Kidney tubule cell (primary cell): ENCODE measurements around the gene DYNC1I1.

Source experiments
- DNase-seq: peaks from one replicate; pipeline ENCODE4 v3.0.0-alpha.2; 2018; ENCODE audit warnings: low spot score

The DYNC1I1 gene

DNA sequence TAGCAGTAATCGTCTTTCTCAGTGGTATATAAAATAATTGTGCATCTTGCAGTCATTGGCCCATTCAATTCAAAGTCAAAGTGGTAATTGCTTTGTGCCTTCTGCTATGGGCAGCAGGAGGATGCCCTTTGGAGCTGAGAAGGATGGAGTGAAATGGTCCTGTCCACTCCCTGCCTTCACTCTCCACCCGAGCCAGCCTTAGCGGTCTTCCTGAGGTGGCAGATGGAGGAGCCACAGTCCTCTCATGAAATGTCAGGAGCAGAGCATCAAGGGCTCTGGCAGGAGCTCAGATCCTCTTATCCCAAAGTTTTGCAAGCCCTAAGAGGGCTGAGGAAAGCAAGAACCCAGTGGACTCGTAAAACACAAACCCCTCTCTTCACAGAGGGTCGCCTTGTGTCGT, 199.4 kb downstream of the DYNC1I1 start:
- no peak for DNase-seq

DNA sequence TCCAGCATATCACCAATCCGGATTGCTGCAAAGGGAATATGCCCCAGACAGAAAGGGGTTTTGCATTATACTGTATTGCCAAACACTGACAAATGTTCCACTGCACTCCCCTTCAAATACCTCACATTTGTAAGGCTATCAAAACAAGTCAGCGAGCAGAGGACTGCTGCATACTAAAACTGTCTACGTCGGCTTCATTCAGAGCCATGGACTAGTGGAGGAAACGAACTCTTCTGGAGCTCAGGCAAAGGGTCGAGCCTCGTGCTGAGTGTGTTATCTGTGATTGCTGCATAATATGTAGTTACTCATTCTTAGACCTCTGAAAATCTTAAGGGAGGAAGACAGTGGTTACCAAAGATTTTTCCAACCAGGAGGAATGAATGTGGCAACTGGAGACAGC, 200.2 kb downstream of the DYNC1I1 start:
- DNase-seq: no peak

GRCh38 chr7:95974108-95974507, 201.8 kb downstream of the DYNC1I1 start:
- DNase-seq: no peak

- no peak for DNase-seq
Measured at GRCh38 chr7:95976369-95977060, 204.2 kb downstream of the DYNC1I1 start.

DNA sequence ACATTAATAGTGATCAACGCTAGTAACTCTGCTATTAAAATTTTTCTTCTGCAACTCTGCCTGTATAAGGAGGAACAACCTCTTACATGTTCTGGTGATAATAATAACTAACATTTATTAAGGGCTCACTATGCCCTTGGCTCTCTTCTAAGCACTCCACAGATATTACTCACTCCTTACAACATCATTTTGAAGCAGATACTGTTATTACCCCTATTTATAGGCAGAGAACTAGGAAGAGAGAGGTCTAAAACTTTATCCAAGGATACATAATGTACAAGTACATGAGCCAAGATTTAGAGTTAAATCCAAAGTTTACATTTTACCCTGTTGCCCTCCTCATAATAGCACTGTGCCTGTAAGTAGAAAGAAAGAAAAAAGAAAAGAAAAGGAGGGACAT, 205.6 kb downstream of the DYNC1I1 start:
- DNase-seq: no peak

DNA sequence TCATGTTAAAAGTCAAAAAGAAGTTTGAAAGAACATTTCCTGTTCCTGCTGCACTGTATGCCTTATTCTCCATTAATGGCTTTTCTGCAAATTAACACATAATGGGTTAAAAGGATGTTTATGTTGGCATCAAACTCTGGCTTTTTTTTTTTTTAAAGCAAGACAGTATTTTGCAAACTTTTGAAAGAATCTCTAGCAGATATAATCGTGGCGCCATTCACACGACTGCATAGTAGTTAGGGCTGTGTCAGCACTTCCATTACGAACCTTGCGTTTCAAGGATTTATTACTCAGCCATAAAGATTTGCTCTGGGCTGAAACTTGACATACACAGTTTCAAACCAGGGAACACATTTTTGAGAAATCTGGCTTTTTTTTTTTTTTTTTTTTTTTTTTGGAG, 207.8 kb downstream of the DYNC1I1 start:
- no peak for DNase-seq

DNA sequence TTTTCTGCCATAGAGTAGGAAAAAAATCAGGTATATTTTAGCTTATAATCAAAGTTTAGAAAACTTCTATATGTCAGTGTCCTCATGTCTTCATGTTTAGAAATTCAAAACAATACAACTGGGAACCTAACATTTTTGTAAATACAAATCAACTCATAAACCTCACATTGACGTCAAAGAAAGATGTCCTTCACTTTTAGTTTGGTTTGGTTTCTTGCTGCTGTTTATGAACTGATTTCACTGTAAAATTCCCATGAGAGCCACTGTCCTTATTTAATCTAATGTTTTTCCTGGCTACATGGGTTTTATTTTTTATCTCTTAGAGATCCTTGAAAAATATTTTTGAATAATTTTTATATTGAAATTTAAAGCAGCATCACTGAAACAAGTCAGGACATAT, 208.4 kb downstream of the DYNC1I1 start:
- DNase-seq: no peak

- DNase-seq: no peak
Measured at GRCh38 chr7:95986178-95986764, 213.9 kb downstream of the DYNC1I1 start.

GRCh38 chr7:95989301-95989700, 216.9 kb downstream of the DYNC1I1 start:
- no peak for DNase-seq

GRCh38 chr7:95993380-95993779, 221.0 kb downstream of the DYNC1I1 start:
- no peak for DNase-seq

- DNase-seq: no peak
Measured at GRCh38 chr7:95996174-95996573, 223.8 kb downstream of the DYNC1I1 start.

- DNase-seq: no peak
Measured at GRCh38 chr7:95996886-95997285, 224.5 kb downstream of the DYNC1I1 start.

- no peak for DNase-seq
Measured at GRCh38 chr7:95997632-95998031, 225.3 kb downstream of the DYNC1I1 start.

- DNase-seq: no peak
Measured at GRCh38 chr7:95999481-95999880, 227.1 kb downstream of the DYNC1I1 start.

DNA sequence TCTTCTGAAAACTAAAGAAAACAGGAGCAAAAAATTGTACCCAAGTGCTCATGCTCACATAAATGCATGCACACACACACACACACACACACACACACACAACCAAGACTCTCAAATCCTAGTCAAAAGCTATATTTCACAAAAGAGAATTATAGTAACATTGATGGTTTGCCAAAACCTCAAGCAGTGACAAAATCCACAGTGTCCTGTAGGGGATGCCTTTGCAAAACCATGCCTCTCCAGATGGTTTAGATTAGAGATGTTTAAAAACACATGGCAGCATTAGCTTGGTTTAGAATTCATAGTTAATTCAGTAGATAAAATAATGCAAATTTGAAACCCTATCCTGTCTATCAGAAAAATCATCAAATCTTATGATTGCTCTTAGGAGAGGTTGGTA, 232.2 kb downstream of the DYNC1I1 start:
- DNase-seq: no peak

GRCh38 chr7:96005271-96005670, 232.9 kb downstream of the DYNC1I1 start:
- DNase-seq: no peak

GRCh38 chr7:96009148-96009547, 236.8 kb downstream of the DYNC1I1 start:
- no peak for DNase-seq

- no peak for DNase-seq
Measured at GRCh38 chr7:96013836-96014235, 241.5 kb downstream of the DYNC1I1 start.

DNA sequence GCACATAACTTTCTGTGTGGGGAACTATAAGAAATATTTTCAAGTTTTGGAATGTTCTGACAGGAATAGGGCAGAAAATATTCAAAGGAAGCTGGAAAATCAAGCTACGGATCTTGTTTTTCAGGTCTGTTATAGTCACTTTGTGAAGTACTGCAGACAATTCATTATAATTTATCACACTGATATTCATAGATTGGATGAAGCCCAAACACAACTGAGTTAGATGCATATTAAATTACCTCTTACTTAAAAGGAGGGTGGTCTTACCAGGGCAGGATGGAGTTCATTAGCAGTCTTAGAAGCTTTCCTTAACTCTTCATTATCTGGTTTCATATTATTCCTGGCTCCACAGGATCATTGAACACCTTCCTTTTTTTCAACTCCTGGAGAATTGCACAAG, 242.3 kb downstream of the DYNC1I1 start:
- DNase-seq: no peak

- no peak for DNase-seq
Measured at GRCh38 chr7:96016056-96016586, 243.8 kb downstream of the DYNC1I1 start.

GRCh38 chr7:96016735-96017134, 244.4 kb downstream of the DYNC1I1 start:
- no peak for DNase-seq

GRCh38 chr7:96017877-96018276, 245.5 kb downstream of the DYNC1I1 start:
- no peak for DNase-seq

GRCh38 chr7:96021568-96021967, 249.2 kb downstream of the DYNC1I1 start:
- DNase-seq: no peak

GRCh38 chr7:96023387-96023786, 251.0 kb downstream of the DYNC1I1 start:
- no peak for DNase-seq
